Stimulated activated CD4-positive, alpha-beta T cell treated with anti-CD3 and anti-CD28 coated beads, Interleukin-2, amount 100 ng/mL, for 48 hours (primary cell): ENCODE results near the gene PGAP6.
"Not testable (repeated sequence)": the region's sequence is repeated elsewhere in the genome, so short reads cannot be mapped to it uniquely, and the experiment has no call there.

ENCODE experiments used
- DNase-seq, 2 donors: peaks; one replicate each; pipeline ENCODE4 v3.0.0-alpha.2; 2020

The PGAP6 gene

DNA sequence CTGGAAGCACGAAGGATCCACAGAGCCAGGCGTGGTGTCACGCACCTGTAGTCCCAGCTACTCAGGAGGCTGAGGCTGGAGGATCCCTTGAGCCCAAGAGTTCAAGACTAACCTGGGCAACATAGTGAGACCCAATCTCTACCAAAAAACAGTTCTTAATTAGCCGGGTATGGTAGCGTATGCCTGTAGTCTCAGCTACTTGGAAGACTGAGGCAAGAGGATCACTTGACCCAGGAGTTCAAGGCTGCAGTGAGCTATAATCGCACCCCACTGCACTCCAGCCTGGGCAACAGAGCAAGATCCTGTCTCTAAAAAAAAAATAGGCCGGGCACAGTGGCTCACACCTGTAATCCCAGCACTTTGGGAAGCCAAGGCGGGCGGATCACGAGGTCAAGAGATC is 33.3 kb downstream of the PGAP6 start:
- DNase-seq = not testable (repeated sequence)

DNA sequence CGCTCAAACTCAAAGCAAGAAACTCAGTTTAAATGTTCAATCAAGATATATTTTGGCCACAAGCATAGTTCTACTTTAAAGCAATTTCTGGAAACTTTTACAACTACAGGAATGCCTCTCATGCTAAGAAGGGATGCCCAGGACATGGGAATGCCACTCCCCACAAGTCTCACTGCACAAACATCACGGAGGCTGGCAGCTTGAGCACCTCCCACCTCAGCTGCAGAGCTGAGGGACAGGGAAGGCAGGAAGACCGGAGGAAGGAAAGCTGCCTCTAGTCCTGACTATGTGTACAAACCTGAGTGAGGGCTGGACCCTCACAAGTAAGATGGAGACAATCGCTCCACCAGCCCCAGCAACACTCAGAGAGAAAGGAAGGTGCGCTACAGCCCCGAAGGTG is 34.6 kb downstream of the PGAP6 start:
- no peak for DNase-seq

DNA sequence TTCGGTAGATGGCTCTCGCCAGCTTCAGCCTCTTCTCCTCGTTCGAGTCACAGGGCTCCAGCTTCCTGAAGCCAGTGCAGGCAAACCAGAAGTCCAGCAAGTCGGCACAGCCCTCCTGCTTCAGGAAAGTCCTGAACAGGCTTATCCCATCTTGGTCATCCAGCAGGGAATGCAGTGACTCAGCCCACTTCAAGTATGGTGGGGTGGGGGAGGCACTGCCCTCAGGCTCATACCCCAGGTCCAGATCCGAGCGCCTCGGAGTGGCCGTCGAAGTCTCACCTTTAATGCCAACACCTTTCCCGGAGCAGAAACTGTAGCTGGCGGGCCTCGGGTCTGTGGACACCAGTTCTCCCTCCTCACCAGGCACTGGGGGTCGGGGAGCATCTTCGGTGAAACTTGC is 35.2 kb downstream of the PGAP6 start:
- DNase-seq = no peak

DNA sequence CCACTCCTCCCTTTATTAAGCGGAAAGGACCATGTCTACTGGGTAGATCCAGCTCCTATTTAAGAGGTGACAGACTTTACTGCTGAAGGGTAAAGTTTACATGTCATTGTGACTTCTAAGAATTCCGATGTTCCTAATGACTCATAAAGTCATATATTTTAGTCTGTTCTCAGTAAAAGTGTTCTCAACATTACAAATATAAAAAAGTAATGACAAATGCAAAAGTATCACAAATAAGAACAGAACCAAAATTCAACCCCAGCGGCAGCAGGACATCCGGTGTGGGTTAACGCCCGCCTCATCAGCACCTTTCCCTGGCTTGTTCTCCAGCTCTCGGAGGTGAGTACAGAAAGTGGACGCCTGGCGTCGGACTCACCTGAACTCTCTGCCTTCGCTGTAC is 36.0 kb downstream of the PGAP6 start:
- DNase-seq = no peak

DNA sequence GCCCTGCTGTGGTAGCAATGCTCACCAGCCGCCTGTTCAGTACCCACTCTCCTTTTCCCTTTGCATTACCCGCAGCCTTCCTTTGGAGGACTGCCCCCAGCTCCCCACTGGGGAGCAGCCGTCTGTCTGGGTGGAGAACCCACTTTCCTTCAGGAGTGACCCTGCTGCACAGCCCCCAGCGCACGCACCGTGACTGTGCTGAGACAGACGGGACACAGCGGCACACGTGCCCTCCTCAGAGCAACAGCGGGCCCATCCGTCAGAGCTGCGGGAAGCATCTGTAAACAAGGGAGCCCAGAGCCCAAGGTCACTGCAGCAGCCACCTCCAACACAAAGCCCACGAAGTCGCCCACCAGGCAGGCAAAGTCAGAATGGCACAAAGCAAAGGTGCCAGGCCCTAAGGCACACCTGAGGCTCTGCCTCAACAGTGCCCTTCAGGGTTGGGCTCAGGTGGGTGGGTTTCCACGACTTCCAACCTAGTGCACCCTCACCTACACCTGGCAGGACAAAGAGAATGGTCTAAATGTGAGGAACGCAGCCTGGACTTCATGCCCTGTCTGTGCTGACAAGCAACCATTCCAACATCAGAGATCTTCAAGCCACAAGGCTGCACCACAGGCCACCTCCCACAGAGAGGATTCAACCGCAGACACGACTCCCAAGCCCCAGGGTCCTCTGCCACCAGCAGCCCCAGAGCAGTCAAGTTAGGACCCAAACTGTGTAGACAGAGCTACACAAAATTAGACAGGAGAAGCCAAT is 39.1 kb downstream of the PGAP6 start:
- no peak for DNase-seq

DNA sequence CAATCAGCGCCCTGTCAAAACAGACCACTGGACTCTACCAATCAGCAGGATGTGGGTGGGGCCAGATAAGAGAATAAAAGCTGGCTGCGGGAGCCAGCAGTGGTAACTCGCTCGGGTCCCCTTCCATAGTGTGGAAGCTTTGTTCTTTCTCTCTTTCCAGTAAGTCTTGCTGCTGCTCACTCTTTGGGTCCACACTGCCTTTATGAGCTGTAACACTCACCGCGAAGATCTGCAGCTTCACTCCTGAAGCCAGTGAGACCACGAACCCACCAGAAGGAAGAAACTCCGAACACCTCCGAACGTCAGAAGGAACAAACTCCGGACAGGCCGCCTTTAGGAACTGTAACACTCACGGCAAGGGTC is 39.8 kb downstream of the PGAP6 start:
- DNase-seq = not testable (repeated sequence)

DNA sequence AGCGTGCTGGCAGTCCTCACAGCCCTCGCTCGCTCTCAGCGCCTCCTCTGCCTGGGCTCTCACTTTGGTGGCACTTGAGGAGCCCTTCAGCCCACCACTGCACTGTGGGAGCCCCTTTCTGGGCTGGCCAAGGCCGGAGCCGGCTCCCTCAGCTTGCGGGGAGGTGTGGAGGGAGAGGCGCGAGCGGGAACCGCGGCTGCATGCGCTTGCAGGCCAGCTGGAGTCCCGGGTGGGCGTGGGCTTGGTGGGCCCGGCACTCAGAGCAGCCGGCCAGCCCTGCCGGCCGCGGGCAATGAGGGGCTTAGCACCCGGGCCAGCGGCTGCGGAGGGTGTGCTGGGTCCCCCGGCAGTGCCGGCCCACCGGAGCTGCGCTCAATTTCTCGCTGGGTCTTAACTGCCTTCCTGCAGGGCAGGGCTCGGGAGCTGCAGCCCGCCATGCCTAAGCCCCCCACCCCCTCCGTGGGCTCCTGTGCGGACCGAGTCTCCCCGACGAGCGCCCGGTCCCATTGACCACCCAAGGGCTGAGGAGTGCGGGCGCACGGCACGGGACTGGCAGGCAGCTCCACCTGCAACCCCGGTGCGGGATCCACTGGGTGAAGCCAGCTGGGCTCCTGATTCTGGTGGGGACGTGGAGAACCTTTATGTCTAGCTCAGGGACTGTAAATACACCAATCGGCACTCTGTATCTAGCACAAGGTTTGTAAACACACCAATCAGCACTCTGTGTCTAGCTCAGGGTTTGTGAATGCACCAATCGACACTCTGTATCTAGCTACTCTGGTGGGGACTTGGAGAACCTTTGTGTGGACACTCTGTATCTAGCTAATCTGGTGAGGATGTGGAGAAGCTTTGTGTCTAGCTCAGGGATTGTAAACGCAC is 40.4 kb downstream of the PGAP6 start:
- DNase-seq = not testable (repeated sequence)

DNA sequence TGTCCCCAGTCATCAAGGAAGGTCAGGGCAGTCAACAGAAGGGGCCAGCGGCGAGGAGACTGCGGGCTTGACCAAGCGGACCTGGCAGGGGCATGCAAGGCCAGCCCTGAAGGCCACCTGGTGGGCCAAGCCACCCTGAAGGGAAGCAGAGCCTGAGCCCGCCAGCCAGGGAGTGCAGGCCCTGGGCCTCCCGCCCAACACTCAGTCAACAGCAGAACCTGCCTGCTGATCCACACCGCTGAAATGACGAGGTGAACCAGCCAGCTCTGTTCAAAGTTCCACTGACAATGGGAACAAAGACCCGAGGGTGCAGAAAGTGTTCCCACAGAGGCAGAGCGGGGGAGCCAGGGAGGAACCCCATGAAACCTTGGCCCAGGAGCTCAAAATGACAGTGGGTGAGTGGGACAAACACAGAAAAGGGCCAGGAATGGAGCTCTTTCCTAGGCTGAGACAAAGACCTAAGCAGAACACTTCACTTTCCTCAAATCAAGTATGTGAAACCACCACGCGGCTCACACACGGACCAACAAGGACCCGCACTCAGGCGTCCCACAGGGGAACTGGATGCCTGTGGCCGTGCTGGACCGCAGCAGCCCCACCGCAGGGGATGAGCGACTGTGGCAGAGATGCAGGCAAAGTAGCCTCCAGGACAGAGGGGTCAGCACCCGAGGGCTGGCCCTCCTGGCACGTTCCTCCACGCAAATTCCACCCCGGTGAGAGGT is 41.2 kb downstream of the PGAP6 start:
- DNase-seq = no peak

DNA sequence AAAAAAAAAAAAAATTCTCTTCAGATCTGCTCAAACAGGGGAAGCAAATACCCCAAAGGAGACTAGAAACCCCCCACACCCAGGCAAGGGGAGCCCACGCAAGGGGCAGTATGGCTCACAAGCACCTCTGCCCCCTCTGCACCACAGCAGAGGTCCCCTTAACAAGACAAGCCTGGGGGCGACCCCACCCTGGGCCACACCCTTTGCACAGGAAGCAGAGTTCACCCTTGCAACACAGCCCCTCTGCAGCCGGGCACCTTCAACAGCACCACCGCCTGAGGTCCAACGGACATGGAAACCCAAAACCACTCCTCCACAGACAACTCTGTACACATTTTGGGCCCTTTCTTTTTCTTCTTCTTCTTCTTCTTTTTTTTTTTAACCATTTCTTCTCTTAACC is 42.1 kb downstream of the PGAP6 start:
- no peak for DNase-seq

DNA sequence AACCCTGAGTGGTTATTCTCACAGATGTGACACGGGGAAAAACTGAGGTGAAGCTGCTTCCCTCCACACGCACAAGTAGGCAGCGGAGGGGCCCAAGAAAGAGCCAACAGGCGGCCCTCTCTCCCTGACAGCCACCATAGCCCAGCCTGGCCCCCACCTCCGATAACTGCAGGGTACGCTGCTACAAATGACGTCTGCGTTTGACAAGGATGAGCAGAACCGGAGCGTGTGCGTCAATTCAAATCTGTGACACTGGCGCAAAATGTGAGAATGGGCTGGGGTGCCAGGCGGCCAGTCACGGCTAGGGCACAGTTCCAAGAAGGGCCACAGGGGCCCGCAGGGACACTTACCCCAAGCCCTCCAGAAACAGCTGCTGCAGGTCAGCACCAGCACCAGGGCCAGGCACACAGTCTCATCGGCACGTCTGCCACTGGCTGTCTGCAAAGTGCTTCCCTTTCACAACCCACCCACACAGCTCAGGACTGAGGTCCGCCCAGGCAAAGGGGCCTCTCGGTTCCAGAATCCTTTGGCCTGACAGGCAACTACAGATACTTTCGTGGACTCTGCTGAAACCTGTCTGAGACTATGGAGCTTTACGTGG is 43.7 kb downstream of the PGAP6 start:
- no peak for DNase-seq

DNA sequence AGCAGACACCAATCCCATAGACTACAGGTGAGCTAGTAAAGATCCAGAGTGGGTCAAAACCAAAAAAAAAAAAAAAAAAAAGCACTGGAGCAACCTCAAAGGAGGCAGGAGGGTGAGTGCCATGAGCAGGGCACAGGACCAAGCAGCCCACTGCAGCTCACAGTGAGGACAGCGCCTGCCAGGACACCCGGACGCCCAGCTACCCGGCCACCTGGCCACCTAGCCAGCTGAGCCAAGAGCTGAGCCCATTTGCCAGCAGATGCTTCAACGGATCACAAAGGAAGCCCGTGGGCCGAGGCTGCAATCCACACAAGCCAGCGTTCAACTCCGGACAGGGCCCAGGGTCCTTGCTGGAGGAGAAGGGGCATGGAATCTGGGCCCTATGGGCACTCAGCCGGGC is 44.3 kb downstream of the PGAP6 start:
- DNase-seq = no peak

DNA sequence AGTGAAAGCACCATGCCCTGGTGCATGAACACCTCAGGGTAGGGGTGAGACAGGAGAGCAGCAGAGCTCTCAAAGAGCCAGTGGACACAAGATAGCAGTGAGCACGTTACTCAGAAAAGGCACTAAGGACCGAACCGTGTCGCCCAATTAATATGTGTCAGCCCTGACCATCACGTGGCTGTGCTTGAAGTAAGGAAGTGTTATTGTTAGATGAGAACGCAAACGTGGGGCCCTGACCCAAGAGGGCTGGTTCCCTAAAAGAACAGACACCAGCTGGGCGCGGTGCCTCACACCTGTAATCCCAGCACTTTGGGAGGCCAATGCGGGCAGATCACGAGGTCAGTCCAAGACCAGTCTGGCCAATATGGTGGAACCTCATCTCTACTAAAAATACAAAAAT is 45.5 kb downstream of the PGAP6 start:
- no peak for DNase-seq

DNA sequence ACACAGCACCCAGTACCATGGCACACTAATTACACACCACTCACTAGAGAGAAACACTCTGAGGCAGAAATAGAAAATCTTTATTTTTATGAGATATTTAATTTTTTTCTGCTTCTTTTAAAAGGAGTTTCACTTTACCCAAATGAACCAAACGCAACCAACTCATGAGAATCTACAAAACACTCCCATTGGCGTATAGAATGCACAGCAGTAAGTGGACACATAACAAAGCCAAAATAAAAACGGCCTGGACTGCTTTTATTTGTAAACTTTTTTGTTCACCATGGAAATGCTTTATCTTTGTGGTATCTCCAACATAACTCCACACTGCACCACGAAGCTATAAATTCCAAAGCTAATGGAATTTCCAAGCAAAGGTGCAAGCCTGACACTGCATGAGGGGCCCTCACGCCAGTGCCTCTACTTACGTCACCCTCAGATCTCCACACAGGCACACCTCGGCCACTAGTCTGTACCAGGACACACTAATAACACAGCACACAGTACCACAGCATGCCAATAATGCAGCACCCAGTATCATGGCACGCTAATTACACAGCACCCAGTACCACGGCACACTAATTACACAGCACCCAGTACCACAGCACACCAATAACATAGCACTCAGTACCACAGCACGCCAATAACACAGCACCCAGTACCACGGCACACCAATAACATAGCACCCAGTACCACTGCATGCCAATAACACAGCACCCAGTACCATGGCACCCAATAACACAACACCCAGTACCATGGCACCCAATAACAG is 46.7 kb downstream of the PGAP6 start:
- DNase-seq = not testable (repeated sequence)

DNA sequence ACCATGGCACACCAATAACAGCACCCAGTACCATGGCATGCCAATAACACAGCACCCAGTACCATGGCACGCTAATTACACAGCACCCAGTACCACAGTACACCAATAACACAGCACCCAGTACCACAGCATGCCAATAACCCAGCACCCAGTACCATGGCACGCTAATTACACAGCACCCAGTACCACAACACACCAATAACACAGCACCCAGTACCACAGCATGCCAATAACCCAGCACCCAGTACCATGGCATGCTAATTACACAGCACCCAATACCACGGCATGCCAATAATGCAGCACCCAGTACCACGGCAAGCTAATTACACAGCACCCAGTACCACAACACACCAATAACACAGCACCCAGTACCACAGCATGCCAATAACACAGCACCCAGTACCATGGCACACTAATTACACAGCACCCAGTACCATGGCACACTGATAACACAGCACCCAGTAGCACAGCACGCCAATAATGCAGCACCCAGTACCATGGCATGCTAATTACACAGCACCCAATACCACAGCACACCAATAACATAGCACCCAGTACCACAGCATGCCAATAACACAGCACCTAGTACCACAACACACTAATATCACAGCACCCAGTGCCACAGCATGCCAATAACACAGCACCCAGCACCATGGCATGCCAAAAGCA is 47.5 kb downstream of the PGAP6 start:
- not testable (repeated sequence) for DNase-seq

DNA sequence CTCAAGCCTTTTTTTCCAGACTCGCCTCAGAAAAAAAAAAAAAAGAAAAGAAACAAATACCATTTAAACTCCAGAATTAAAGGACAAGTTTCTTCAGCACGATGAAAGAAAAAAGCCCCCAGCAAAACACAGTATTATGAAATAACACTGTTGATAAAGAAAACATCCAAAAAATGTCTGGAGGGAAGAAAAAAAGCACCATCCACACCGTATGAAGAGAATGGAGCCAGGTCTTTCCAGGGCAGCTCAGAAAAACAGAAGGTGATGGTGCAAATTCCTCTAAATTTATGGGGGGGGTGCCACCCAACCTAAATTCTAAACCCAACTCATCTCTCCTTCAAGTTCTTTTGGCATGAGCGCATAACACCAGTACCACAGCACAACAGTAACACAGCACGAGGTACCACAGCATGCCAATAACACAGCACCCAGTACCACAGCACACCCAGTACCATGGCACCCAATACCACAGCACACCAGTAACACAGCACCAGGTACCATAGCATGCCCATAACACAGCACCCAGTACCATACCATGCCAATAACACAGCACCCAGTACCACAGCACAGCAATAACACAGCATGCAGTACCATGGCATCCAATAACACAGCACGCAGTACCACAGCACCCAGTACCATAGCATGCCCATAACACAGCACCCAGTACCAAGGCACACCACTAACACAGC is 48.2 kb downstream of the PGAP6 start:
- DNase-seq = no peak

DNA sequence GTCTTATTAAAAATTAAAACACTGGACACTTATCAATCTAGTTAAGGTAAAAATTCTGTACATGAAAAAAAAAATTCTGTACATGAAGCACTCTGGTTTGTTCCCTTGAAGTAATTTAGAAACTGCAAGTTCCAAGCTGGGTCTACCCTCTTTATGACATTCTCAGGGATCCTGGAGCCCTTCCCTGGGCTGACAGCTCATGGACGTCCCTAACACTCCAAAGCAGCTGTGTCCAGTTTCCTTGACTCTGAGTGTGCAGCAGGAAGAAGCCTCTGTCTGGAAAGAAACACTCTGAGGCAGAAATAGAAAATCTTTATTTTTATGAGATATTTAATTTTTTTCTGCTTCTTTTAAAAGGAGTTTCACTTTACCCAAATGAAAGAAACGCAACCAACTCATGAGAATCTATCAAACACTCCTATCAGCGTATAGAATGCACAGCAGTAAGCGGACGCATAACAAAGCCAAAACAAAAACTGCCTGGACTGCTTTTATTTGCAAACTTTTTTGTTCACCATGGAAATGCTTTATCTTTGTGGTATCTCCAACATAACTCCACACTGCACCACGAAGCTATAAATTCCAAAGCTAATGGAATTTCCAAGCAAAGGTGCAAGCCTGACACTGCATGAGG is 50.5 kb downstream of the PGAP6 start:
- not testable (repeated sequence) for DNase-seq

DNA sequence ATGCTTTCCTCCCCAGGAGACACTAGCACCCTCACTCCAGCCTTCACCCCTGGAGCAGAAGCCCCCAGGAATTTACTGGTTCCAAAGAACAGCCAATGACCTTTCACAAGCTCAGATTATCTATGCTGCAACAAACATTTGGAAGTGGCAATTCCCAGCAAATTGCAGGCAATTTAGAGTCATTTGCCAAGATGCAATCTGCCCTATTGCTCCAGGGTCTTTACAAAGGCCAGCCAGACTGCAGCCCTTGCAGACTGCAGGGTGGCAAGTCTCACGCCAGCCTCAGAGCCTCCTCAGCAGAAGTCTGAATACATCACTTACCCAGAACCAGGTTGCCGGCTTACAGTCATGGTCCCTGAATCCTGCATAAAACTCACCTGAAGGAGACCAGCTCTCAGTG is 51.0 kb downstream of the PGAP6 start:
- DNase-seq = no peak

DNA sequence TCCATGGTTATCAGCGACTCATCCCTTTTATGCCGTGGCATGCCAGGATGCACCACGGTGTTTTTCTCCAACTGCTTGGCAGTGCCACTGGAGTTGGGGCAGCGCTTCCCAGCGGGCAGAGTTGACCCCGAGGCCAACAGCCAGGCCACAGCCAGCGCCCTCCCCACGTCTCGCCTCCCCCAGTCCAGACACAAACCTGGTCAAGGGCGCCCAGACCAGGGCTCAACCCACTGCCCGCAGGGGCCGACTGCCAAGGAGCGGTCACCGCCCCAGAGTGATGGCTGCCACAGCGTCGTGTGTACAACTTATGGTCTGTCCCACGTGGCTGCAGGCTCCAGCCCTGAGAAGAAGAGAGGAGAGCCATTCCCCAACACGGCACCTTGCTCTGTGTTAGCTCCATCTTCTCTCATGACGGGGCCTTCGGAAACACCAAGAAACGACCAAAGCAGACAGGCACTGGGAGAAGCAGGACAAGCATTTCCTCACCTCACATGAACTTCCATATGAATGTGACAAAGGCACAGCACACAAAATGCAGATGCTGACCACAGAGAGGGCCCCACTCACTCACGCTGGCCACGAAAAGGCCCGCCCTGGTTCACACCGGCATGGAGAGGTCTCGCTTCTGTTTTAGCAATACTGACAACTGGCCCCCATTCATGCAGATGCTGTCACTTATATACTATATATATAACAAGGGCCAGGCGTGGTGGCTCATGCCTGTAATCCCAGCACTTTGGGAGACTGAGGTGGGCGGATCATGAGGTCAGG is 56.2 kb downstream of the PGAP6 start:
- DNase-seq = no peak

DNA sequence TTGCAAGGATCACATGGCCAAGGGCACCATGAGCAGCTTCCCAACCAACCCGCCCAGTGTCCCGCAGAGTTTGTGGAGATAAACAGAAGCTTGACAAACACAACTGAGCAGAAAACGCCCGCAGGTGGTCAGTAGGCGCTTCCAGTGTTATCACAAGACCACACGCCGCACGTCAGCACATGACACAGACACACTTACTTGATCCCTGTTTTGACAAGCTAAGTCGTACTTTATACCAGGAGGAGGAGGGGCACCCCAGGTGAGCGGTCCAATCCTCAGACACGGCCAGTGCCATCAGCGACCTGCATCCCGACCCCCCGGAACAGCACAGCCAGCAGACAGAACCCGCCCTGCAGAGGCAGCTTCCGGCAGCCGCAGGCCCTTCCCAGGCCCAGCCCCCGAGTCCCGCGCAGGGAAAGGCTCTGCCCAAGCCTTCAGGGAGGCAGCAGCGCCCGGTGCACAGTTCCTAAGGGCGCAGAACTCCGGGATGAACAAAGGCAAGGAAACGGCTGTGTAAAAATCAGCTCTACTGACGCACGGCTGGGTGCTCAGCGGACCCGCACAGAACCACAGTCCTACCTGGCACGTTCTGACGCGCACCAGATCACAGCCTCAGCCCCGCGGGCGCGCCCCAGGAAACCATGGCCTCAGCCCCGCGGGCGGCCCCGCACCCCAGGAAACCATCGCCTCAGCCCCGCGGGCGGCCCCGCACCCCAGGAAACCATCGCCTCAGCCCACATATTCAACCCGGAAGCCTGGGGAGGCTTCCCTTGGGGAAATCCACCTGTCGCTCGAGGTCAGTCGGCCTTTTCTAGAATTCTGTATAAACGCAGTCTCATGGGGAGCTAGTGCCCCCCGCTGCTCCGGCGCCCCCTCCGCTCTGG is 57.1 kb downstream of the PGAP6 start:
- peak in 1 of 2 donors; percentile 24 for DNase-seq
